ENCODE data around the gene DCLK1. TPM values are rescaled to one million over a fixed set of nuclear protein-coding genes. Genes with fewer than 3 reads are reported as not detected.

DCLK1 gene
- total RNA-seq, 4 donors from 2014 or later = 3.8 to 10.0 (median 8.2) TPM

DNA sequence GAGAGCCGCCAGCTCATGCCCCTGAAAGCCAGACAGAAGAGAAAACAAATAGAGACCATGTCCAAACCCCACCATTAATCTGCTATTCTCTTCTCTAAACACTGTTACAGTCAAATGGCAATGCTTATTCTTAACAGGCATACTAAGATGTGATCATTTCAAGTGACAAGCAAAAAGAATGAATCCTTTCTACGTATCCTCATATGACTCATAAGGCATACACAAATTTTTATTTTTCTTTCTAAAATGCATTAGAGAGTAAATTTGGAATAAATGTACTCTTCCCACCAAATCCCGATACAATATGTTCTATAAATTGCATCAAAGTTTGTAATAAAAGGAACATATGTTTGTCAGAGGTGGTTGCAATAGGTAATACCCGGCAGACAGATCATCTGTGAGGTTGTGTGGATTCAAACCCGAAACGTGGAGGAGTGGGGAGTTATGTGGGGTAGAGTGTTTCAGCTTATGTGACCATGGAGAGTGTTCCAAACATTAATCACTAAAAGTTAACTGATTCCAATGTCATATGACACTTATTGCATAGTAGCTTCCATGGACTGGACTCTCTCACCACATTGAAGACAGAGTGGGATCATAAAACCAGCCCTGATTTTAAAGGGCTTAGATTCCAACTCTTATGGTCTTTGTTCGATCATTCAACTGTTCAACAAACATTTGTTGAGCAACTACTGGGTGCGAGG, 213.1 kb downstream of the DCLK1 start:
- H3K4me3 ChIP-seq = no peak overlapping the region
- peak overlapping the region in 1 of 4 donors; percentile 10 for H3K27ac ChIP-seq
- ATAC-seq = peak in 1 of 2 donors; percentile 16
- H3K36me3 ChIP-seq = no peaks in the 10 kb centered on the region
- intact Hi-C loops (cut with DNase I; ENCODE audit: low total_unique reads) (no loop called here), in situ Hi-C loops (cut with MboI; ENCODE audit: low sequenced_read_pairs in 4 of 4) (no loop called here)
- no peaks in the 10 kb centered on the region for H3K27me3 ChIP-seq
- no peak for DNase-seq
- H3K4me1 ChIP-seq = no peaks in the 10 kb centered on the region
- TF ChIP-seq POLR2A (IDR thresholded peaks at IDR 0.05) = no peak
- TF ChIP-seq, protein P1, sequence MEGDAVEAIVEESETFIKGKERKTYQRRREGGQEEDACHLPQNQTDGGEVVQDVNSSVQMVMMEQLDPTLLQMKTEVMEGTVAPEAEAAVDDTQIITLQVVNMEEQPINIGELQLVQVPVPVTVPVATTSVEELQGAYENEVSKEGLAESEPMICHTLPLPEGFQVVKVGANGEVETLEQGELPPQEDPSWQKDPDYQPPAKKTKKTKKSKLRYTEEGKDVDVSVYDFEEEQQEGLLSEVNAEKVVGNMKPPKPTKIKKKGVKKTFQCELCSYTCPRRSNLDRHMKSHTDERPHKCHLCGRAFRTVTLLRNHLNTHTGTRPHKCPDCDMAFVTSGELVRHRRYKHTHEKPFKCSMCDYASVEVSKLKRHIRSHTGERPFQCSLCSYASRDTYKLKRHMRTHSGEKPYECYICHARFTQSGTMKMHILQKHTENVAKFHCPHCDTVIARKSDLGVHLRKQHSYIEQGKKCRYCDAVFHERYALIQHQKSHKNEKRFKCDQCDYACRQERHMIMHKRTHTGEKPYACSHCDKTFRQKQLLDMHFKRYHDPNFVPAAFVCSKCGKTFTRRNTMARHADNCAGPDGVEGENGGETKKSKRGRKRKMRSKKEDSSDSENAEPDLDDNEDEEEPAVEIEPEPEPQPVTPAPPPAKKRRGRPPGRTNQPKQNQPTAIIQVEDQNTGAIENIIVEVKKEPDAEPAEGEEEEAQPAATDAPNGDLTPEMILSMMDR (IDR thresholded peaks at IDR 0.05 in 4 of 5, conservative IDR thresholded peaks at IDR 0.05 in 1 of 5) = no peak
- H3K9me3 ChIP-seq = no peaks in the 10 kb centered on the region

DNA sequence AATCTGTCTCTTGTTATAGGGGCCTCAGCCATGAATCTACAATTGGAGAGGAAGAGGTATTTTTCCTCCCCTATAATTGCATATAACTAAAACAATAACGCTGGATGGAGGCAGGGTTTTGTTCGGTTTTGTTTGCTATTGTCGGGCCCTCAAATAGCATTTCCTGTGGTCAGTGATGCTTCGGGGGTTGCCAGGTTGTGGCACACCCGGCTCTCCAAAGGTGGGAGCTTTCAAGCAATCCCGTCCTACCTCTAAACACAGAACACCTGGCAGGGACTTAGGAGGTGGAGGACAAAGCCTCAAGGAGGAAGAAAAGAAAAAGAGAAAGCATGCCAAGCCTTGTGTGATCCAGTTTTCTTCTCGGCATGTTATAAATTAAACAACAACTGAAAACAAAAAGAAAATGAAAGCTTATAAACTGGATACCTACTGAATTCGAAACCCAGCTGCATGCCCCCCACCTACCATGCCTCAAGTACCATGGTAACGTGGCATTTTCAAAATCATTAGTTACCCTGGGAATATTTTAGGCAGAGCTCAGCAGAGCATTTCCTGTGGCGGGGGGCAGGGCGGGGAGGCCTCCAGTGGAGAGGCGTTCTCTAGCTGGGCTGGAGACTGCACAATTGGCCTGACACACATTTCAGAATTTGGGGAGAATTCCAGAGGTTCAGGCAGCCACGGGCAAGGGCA, 213.8 kb downstream of the DCLK1 start:
- H3K36me3 ChIP-seq = no peaks in the 10 kb centered on the region
- H3K4me3 ChIP-seq = peak overlapping the region in 1 of 4 donors; percentile 30
- intact Hi-C loops (cut with DNase I; ENCODE audit: low total_unique reads) = no loop called here
- no peaks in the 10 kb centered on the region for H3K9me3 ChIP-seq
- no peak for TF ChIP-seq POLR2A (IDR thresholded peaks at IDR 0.05)
- TF ChIP-seq, protein P1 (IDR thresholded peaks at IDR 0.05 in 4 of 5, conservative IDR thresholded peaks at IDR 0.05 in 1 of 5) = no peak
- H3K4me1 ChIP-seq = no peaks in the 10 kb centered on the region
- DNase-seq = no peak
- no peaks in the 10 kb centered on the region for H3K27me3 ChIP-seq
- ATAC-seq = no peak
- in situ Hi-C loops (cut with MboI; ENCODE audit: low sequenced_read_pairs in 4 of 4) = no loop called here
- H3K27ac ChIP-seq = no peak overlapping the region

DNA sequence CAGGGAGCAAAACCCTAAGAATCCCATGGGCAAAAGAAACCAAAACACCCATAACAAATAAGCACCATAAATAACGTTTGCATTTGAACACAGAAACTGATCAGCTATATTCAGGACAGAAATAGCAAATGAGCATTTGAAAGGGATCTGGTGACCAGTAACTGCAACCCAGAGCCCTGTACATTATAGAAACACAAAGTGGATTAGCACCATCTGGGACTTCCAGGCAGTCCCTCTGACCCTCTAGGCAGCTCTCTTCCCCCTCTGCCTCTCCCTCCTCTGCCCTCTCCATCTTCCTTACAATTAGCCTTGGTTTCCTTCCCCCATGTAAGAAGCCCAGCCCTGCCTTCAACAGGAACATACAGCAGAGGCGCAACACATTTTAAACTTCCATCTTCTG, 215.0 kb downstream of the DCLK1 start:
- Histone ChIP-seq H3K4me3 (no peak overlapping the region), H3K27me3 (no peaks in the 10 kb centered on the region), H3K36me3 (no peaks in the 10 kb centered on the region), H3K27ac (no peak overlapping the region), H3K9me3 (no peaks in the 10 kb centered on the region), H3K4me1 (no peaks in the 10 kb centered on the region)
- DNase-seq (no peak), ATAC-seq (no peak)
- in situ Hi-C loops (cut with MboI; ENCODE audit: low sequenced_read_pairs in 4 of 4) = no loop called here
- TF ChIP-seq, protein P1 (IDR thresholded peaks at IDR 0.05 in 4 of 5, conservative IDR thresholded peaks at IDR 0.05 in 1 of 5) = no peak
- no peak for TF ChIP-seq POLR2A (IDR thresholded peaks at IDR 0.05)
- intact Hi-C loops (cut with DNase I; ENCODE audit: low total_unique reads) = no loop called here

DNA sequence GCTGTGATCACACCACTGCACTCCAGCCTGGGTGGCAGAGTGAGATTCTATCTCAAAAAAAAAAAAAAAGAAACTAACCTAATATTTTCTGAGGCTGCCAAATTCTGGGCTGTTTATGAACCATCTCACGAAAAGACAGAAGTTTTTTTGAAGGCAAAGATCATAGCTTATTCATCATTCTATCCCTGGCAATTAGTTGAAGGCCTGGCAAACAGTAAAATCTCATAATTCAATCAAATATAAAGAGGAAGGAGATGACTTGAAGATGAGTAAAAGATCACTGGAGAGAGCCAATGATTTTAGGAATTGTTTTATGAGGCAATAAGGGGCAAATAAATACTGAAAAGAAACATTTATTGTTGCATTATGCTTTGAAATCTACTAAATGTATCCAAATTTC, 216.5 kb downstream of the DCLK1 start:
- Histone ChIP-seq H3K36me3 (no peaks in the 10 kb centered on the region), H3K27ac (no peak overlapping the region), H3K4me3 (no peak overlapping the region), H3K4me1 (no peaks in the 10 kb centered on the region), H3K27me3 (no peaks in the 10 kb centered on the region), H3K9me3 (no peaks in the 10 kb centered on the region)
- TF ChIP-seq, protein P1 (IDR thresholded peaks at IDR 0.05 in 4 of 5, conservative IDR thresholded peaks at IDR 0.05 in 1 of 5) = no peak
- intact Hi-C loops (cut with DNase I; ENCODE audit: low total_unique reads) (no loop called here), in situ Hi-C loops (cut with MboI; ENCODE audit: low sequenced_read_pairs in 4 of 4) (no loop called here)
- DNase-seq (no peak), ATAC-seq (no peak)

Data from gastrocnemius medialis (tissue), 4 donors.